ENCODE data around the gene GPHA2.
"Not testable (repeated sequence)": the region's sequence is repeated elsewhere in the genome, so short reads cannot be mapped to it uniquely, and the experiment has no call there.

GPHA2 gene, protein sequence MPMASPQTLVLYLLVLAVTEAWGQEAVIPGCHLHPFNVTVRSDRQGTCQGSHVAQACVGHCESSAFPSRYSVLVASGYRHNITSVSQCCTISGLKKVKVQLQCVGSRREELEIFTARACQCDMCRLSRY

GRCh38 chr11:64935359-64936081 is at the start of gene GPHA2:
Gene GPHA2, minus strand, starts transcription at chr11:64935893. Its CDS starts 433 bp downstream, at chr11:64935460.
- no peak for DNase-seq (ENCODE audit: low read depth in 2 of 3, low spot score in 1 of 3)

GRCh38 chr11:64983339-64983738 is 47.6 kb upstream of the GPHA2 start:
- not testable (repeated sequence) for DNase-seq (ENCODE audit: low read depth in 2 of 3, low spot score in 1 of 3)

GRCh38 chr11:64976651-64977050 is 41.0 kb upstream of the GPHA2 start:
- DNase-seq (ENCODE audit: low read depth in 2 of 3, low spot score in 1 of 3) = no peak

GRCh38 chr11:64974124-64974523 is 38.4 kb upstream of the GPHA2 start:
- DNase-seq (ENCODE audit: low read depth in 2 of 3, low spot score in 1 of 3) = no peak

DNA sequence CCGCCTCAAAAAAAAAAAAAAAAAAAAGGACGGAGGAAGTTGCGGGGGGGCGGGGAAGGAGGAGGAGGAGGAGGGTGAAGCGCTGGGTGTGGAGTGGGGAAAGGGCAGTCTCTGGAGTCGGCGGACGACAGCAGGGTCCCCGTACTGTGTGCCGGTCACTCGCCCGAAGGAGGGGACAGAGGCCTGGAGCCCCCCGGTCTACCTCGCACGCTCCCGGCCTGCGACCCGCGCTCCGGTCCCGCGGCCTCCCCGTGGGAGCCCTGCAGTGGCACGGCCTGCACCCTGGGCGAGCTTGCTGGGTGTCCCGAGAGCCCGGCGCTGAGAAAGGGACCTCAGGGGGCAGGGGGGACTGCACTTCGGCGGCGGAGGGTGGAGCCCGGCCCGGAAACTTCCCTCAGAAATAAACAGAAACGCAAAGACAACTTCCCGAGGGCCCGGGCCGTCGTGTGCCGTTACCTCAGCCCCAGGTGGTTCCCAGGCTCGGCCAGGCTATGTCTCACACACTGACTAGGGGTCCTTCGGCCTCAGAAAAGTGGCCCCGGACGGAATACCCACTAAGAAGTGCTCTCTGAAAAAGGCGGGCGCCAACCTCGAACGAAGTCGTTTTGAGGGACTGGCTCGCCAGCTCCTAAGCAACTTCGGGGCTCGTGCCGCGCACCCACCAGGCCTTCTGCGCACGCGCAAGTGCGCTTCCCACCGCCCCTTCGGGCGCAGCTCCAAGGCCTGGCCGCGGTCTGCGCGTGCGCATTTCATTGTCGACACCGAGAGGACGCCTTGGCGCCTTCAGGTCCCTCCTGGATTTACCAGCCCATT is 35.9 kb upstream of the GPHA2 start, which contains the start of gene MAJIN:
Gene MAJIN (minus strand): TSS at position 688 of the 813 bp plus-strand sequence. CDS start 12,703 bp downstream, outside the sequence.
- peak; percentile 78 to 88 (median 87) for DNase-seq (ENCODE audit: low read depth in 2 of 3, low spot score in 1 of 3)

DNA sequence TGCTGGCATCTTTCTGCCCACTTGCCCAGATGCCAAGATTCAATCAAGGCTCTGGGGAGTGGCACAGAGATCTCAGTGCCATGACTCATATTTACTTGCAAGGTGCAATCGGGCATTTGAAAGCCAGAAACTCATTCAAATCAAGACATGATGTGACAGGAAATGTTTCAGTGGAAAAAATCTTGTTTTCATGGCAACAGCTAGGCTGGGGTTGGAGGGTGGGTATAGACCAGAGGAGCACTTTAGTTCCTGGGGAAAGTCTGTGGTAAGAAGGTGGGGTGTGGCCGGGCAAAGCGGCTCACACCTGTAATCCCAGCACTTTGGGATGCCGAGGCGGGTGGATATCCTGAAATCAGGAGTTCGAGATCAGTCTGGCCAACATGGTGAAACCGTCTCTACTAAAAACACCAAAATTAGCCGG is 35.0 kb upstream of the GPHA2 start:
- peak; percentile 12 to 48 (median 24) for DNase-seq (ENCODE audit: low read depth in 2 of 3, low spot score in 1 of 3)

DNA sequence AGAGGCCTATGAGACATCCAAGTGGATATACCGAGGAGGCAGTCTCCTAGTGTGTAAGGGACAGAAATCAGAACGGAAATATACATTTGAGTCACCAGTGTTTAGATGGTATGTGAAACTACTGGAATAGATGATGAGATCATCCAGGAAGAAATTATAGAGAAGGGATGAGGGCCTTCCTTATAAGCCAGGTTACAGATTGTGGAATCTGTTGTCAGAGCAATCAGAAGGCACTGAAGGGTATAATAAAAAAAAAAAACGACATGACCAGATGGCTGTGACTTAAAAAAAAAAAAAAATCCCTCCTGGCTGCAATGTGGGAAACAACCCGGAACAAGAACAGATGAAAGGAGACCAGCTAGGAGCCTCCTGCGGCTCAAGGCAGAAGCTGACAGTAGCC is 33.5 kb upstream of the GPHA2 start:
- no peak for DNase-seq (ENCODE audit: low read depth in 2 of 3, low spot score in 1 of 3)

GRCh38 chr11:64967375-64967774 is 31.7 kb upstream of the GPHA2 start:
- DNase-seq (ENCODE audit: low read depth in 2 of 3, low spot score in 1 of 3) = no peak

- DNase-seq (ENCODE audit: low read depth in 2 of 3, low spot score in 1 of 3) = no peak
Measured at GRCh38 chr11:64963072-64963631, 27.5 kb upstream of the GPHA2 start.

DNA sequence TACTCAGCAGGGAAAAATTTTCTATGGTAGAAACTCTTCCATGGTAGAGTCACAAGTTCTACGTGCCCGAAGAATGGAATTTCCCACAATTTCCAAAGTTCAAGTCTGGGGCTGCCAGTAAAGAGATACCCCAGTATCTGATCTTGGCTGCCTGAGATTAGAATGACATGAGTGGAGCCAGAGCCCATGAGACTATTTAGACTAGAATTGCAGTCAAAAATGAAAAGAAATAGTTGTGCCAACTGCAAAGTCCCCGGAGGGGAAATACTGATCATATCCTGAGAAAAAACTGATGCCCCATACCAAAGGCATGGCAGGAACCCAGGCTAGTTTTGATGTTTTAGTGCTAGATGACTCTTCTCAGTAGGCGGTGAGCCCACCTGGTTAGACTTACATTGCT is 25.0 kb upstream of the GPHA2 start:
- DNase-seq (ENCODE audit: low read depth in 2 of 3, low spot score in 1 of 3) = no peak

DNA sequence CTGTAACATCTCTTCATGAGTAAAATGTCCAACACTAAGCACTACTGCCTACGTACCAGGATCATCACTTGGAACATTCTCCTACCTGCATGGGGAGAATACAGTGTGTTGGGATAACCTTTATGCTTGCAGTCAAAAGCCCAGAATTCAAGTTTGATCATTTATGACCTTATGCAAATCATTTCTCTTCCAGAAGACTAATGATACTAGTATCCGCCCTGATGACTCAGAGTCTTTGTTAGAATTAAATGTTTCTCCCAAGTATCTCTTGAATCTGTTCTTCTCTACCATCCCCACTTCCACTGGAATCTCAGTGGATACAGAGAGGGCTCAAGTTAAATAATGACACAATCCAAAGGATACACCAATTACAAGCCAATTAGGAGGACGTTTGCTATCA is 23.8 kb upstream of the GPHA2 start:
- no peak for DNase-seq (ENCODE audit: low read depth in 2 of 3, low spot score in 1 of 3)

DNA sequence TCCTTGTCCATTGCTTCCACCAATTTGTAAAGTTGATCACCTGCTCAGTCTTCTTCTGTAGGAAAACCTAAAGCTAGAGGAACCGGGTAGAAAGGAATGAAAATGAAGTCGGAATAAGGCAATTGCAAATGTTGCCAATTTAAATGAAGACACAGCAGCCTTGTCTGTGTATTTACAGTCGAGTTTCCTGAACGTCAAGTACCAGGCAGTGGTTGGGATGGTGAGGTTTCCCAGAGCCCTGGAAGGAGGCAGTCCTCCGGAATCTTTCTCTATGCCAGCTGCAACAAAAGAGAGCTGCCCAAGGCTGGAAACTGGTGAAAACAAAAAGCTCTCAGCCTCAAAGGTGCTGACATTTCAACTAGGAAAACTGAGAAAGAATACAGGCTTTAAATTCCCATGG is 18.5 kb upstream of the GPHA2 start:
- no peak for DNase-seq (ENCODE audit: low read depth in 2 of 3, low spot score in 1 of 3)

- no peak for DNase-seq (ENCODE audit: low read depth in 2 of 3, low spot score in 1 of 3)
Measured at GRCh38 chr11:64951529-64951928, 15.8 kb upstream of the GPHA2 start.

- no peak for DNase-seq (ENCODE audit: low read depth in 2 of 3, low spot score in 1 of 3)
Measured at GRCh38 chr11:64947208-64947814, 11.6 kb upstream of the GPHA2 start.

- DNase-seq (ENCODE audit: low read depth in 2 of 3, low spot score in 1 of 3) = no peak
Measured at GRCh38 chr11:64936539-64936938, 846 bp upstream of the GPHA2 start.

GRCh38 chr11:64934682-64935358 is 873 bp downstream of the GPHA2 start:
- no peak for DNase-seq (ENCODE audit: low read depth in 2 of 3, low spot score in 1 of 3)

DNA sequence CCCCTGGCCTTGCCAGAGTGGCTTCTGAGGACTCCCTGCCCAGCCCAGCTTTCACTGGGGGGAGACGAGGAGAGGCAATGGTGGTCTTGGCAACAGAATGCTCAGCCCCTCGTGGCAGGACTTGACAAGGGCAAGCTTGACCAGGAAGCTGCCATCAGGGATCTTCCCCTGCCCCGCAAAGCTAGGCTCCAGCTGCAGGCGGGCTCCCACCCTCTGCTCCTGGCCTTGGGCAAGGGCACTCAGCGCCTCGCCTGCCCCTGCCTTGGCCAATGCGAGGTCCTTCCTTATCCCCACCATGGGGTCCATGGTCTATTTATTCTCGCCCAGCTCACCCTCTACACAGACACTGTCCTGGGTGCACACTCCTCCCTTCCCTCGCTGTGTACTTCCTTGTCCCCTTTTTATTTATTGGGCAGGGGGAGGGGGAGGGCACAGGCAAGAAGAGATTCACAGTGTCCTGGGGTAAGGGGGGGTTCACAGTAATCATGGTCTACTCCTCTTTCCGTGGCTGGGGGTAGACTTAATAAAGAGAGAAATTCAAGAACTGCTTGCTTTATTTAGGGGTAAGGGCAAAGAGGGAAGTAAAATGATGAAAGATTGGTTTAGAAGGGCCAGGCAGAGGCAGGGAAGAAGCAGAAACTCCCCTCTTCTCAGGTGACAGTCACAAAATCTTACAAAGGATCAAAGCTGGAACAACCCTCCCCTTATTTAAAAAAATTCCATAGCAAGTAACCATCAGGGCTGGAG is 1.6 kb downstream of the GPHA2 start:
- no peak for DNase-seq (ENCODE audit: low read depth in 2 of 3, low spot score in 1 of 3)

DNA sequence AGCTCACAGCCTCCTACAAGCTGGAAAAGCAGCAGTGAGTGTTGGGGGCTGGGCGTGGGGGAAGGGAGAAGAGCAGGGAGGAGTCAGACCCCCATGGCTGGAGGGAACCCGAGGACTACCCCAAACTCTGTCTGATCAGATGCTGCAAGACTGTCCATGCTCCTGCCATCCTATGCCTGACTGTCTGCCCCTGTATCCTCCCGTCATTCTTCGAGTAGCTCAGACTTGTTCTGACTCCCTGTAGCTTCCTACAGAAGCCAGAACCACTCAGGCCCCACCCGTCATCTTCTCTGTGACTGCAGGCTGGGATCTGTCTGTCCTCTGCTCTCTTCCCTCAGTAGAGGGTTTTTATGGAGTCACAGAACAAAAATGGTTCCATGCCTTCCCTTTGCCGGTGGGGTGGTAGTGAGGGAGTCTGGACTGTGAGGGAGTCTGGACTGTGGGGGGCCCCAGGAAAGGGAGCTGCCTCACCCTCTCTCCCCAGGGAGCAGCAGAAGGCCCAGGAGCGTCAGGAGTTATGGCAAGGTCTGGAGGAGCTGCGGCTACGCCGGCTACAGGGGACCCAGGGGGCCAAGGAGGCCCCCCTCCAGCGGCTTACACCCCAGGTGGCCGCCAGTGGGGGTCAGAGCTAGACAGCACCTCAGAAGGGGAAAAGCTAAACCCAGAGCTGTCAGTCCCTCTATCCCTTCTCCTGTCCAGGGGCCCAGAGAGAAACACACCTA is 2.3 kb downstream of the GPHA2 start:
- DNase-seq (ENCODE audit: low read depth in 2 of 3, low spot score in 1 of 3) = no peak

DNA sequence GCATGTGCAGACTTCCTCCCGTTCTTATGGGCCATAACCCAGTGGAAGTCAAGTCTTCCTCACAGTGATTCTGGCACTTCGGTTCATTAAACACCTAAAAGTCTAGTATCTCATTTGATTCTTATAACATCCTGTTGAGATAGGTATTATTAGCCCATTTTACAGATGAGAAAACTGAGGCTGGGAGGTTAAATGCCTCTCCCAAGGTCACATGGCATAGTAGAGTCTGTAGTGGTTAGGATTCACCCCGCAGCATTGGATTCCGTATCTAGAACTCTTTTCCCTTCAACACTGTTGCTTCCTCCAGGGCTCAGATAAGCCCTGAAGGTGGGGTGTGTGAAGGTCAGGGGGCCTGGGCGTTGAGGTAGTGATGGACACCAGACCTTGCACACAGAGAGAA is 3.4 kb downstream of the GPHA2 start:
- DNase-seq (ENCODE audit: low read depth in 2 of 3, low spot score in 1 of 3) = no peak

Data from stimulated activated CD4-positive, alpha-beta T cell treated with anti-CD3 and anti-CD28 coated beads, Interleukin-12 subunit alpha, Interleukin-12 subunit beta, amount 100 ng/mL, for 48 hours (primary cell).